SK-N-SH treated with all-trans-retinoic acid at 6 μM for 48 hours (cell line): ENCODE measurements around the gene MYO3B.

Source experiments
- CSRNP3 ChIP-seq: fragments of 250-450 bp; sonication (Bioruptor Pico); IDR thresholded peaks from 2 replicates; pipeline ENCODE4 v1.5.1; 2021; ENCODE audit warnings: mild to moderate bottlenecking, moderate library complexity
- TF ChIP-seq, protein P1 (sequence below): fragments of 250-450 bp; sonication (Bioruptor Pico); IDR thresholded peaks from 2 replicates; pipeline ENCODE4 v1.5.1; 2020; ENCODE audit warnings: low read depth, mild to moderate bottlenecking, moderate library complexity
- TF ChIP-seq, protein P2 (sequence below): fragments of 250-450 bp; sonication (Bioruptor Pico); IDR thresholded peaks from 2 replicates; pipeline ENCODE4 v1.8.0; 2020; ENCODE audit warnings: mild to moderate bottlenecking, moderate library complexity, borderline replicate concordance

GRCh38 chr2:170208967-170209366, 31.0 kb downstream of the MYO3B start:
- TF ChIP-seq, protein P1, sequence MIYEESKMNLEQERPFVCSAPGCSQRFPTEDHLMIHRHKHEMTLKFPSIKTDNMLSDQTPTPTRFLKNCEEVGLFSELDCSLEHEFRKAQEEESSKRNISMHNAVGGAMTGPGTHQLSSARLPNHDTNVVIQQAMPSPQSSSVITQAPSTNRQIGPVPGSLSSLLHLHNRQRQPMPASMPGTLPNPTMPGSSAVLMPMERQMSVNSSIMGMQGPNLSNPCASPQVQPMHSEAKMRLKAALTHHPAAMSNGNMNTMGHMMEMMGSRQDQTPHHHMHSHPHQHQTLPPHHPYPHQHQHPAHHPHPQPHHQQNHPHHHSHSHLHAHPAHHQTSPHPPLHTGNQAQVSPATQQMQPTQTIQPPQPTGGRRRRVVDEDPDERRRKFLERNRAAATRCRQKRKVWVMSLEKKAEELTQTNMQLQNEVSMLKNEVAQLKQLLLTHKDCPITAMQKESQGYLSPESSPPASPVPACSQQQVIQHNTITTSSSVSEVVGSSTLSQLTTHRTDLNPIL (CRISPR knock-in tag) = no peak
- TF ChIP-seq, protein P2, sequence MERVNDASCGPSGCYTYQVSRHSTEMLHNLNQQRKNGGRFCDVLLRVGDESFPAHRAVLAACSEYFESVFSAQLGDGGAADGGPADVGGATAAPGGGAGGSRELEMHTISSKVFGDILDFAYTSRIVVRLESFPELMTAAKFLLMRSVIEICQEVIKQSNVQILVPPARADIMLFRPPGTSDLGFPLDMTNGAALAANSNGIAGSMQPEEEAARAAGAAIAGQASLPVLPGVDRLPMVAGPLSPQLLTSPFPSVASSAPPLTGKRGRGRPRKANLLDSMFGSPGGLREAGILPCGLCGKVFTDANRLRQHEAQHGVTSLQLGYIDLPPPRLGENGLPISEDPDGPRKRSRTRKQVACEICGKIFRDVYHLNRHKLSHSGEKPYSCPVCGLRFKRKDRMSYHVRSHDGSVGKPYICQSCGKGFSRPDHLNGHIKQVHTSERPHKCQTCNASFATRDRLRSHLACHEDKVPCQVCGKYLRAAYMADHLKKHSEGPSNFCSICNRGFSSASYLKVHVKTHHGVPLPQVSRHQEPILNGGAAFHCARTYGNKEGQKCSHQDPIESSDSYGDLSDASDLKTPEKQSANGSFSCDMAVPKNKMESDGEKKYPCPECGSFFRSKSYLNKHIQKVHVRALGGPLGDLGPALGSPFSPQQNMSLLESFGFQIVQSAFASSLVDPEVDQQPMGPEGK (CRISPR knock-in tag) = no peak
- no peak for TF ChIP-seq CSRNP3 (CRISPR knock-in tag)
